Progenitor cell of endocrine pancreas (in vitro differentiated cells): ENCODE results near the gene FGD6. TPM values are rescaled to one million over a fixed set of nuclear protein-coding genes. Genes with fewer than 3 reads are reported as not detected.
A peak's percentile ranks its signal among the peaks of the same experiment; 100 is the strongest.

Experiments
- DNase-seq: peaks from one replicate; pipeline ENCODE4 v3.0.0; 2021; ENCODE audit warnings: low spot score; ENCODE audit not compliant: unreplicated experiment
- H3K27ac Mint-ChIP-seq: 2 replicates; pipeline ENCODE4 v1.8.0; 2021; ENCODE audit warnings: mild to moderate bottlenecking, moderate library complexity, mixed read lengths
- H3K27me3 Mint-ChIP-seq: 2 replicates; pipeline ENCODE4 v1.8.0; 2021; ENCODE audit warnings: mixed read lengths
- H3K36me3 Mint-ChIP-seq: 2 replicates; pipeline ENCODE4 v1.8.0; 2022; ENCODE audit warnings: mixed read lengths; ENCODE audit not compliant: insufficient read depth
- H3K4me1 Mint-ChIP-seq: 2 replicates; pipeline ENCODE4 v1.8.0; 2021; ENCODE audit warnings: low read depth, mixed read lengths
- H3K4me3 Mint-ChIP-seq: 2 replicates; pipeline ENCODE4 v1.8.0; 2021; ENCODE audit warnings: low read depth, mild to moderate bottlenecking, moderate library complexity, mixed read lengths
- H3K9me3 Mint-ChIP-seq: 2 replicates; pipeline ENCODE4 v1.8.0; 2021; ENCODE audit warnings: low read depth, mixed read lengths
- CTCF ChIP-seq: fragments of 200-600 bp; sonication (generic); IDR thresholded peaks from one replicate; pipeline ENCODE4 v1.5.0; 2021; ENCODE audit warnings: antibody characterized with exemption, mild to moderate bottlenecking; ENCODE audit not compliant: unreplicated experiment
- total RNA-seq: library from RNA; stranded (reverse); gene quantifications from 2 replicates; pipeline ENCODE4 v1.2.1, GENCODE V29; 2021

Gene FGD6
- total RNA-seq, 1 donor from 2014 or later: 68.2 TPM

- no peak for DNase-seq
- peaks cover 27% of the 10 kb centered on the region for H3K36me3 Mint-ChIP-seq
- no peaks in the 10 kb centered on the region for H3K9me3 Mint-ChIP-seq
- no peak overlapping the region for H3K27ac Mint-ChIP-seq
- TF ChIP-seq CTCF: no peak
- H3K27me3 Mint-ChIP-seq: no peaks in the 10 kb centered on the region
- H3K4me1 Mint-ChIP-seq: peaks cover 3% of the 10 kb centered on the region
- no peak overlapping the region for H3K4me3 Mint-ChIP-seq
Measured at GRCh38 chr12:95150501-95150900, 66.8 kb downstream of the FGD6 start.

GRCh38 chr12:95147866-95148265 lies 69.4 kb downstream of the FGD6 start:
- H3K4me1 Mint-ChIP-seq: peaks cover 10% of the 10 kb centered on the region

GRCh38 chr12:95146769-95147168 lies 70.5 kb downstream of the FGD6 start:
- TF ChIP-seq CTCF: no peak
- Mint-ChIP-seq H3K4me3 (no peak overlapping the region), H3K27ac (no peak overlapping the region), H3K4me1 (peaks cover 10% of the 10 kb centered on the region), H3K27me3 (no peaks in the 10 kb centered on the region), H3K36me3 (peaks cover 28% of the 10 kb centered on the region), H3K9me3 (no peaks in the 10 kb centered on the region)
- DNase-seq: no peak

More at GRCh38 chr12:95147866-95148265, 69.4 kb downstream of the FGD6 start:
- no peak for TF ChIP-seq CTCF
- Mint-ChIP-seq H3K36me3 (peaks cover 27% of the 10 kb centered on the region), H3K9me3 (no peaks in the 10 kb centered on the region), H3K27me3 (no peaks in the 10 kb centered on the region), H3K27ac (peak overlapping the region; percentile 37), H3K4me3 (no peak overlapping the region)
- DNase-seq: no peak

GRCh38 chr12:95143621-95144205 lies 73.6 kb downstream of the FGD6 start:
- H3K36me3 Mint-ChIP-seq: peaks cover 22% of the 10 kb centered on the region
- H3K4me3 Mint-ChIP-seq: no peak overlapping the region
- H3K27me3 Mint-ChIP-seq: no peaks in the 10 kb centered on the region
- H3K27ac Mint-ChIP-seq: peak overlapping the region; percentile 29
- DNase-seq: no peak
- TF ChIP-seq CTCF: no peak
- H3K9me3 Mint-ChIP-seq: no peaks in the 10 kb centered on the region
- H3K4me1 Mint-ChIP-seq: peaks cover 14% of the 10 kb centered on the region

- no peak for TF ChIP-seq CTCF
- no peak for DNase-seq
- peaks cover 27% of the 10 kb centered on the region for H3K36me3 Mint-ChIP-seq
- no peaks in the 10 kb centered on the region for H3K27me3 Mint-ChIP-seq
- peak overlapping the region; percentile 47 for H3K27ac Mint-ChIP-seq
- H3K4me1 Mint-ChIP-seq: peaks cover 16% of the 10 kb centered on the region
- H3K4me3 Mint-ChIP-seq: no peak overlapping the region
- H3K9me3 Mint-ChIP-seq: no peaks in the 10 kb centered on the region
Measured at GRCh38 chr12:95142431-95143151, 74.7 kb downstream of the FGD6 start.
